Measurements from ENCODE around the gene GAS2. TPM values are rescaled to one million over a fixed set of nuclear protein-coding genes. Genes with fewer than 3 reads are reported as not detected.

Gene GAS2
- polyA plus RNA-seq, 3 donors: 0.86 to 1.00 (median 0.89) TPM

GRCh38 chr11:22785251-22785650, 118.8 kb downstream of the GAS2 start:
- Histone ChIP-seq H3K4me3 (replicated peaks in 1 of 3; ENCODE audit: low read depth in 2 of 3, low read length in 3 of 3) (no peak overlapping the region), H3K4me1 (ENCODE audit: control insufficient read depth in 1 of 2, insufficient read depth in 2 of 2, low read length in 2 of 2) (no peaks in the 10 kb centered on the region), H3K27me3 (ENCODE audit: control insufficient read depth in 2 of 2, insufficient read depth in 2 of 2, low read length in 2 of 2) (no peaks in the 10 kb centered on the region), H4K20me1 (ENCODE audit: insufficient read depth, low read length) (no peaks in the 10 kb centered on the region), H3K36me3 (replicated peaks in 1 of 2; ENCODE audit: control insufficient read depth in 1 of 2, insufficient read depth in 2 of 2, low read length in 2 of 2) (no peaks in the 10 kb centered on the region), H3K79me2 (ENCODE audit: insufficient read depth, low read length) (no peaks in the 10 kb centered on the region), H3K9ac (ENCODE audit: insufficient read depth, low read length, poor library complexity, severe bottlenecking) (no peak overlapping the region), H3K4me2 (replicated peaks; ENCODE audit: extremely low read depth, low read length, poor library complexity, severe bottlenecking) (no peak overlapping the region), H3K27ac (ENCODE audit: low read depth in 1 of 2, low read length in 2 of 2) (no peak overlapping the region), H2AFZ (ENCODE audit: insufficient read depth, low read depth, low read length, poor library complexity, severe bottlenecking) (no peak overlapping the region), H3K9me3 (replicated peaks in 1 of 2; ENCODE audit: control insufficient read depth in 1 of 2, insufficient read depth in 1 of 2, low read length in 2 of 2) (no peaks in the 10 kb centered on the region)
- no peak overlapping the region for H3K4me3 Mint-ChIP-seq
- H3K9me3 Mint-ChIP-seq: peaks cover 0 to 2% (median 0%) of the 10 kb centered on the region in 7 donors
- no peaks in the 10 kb centered on the region for H3K27me3 Mint-ChIP-seq (ENCODE audit: low read depth in 3 of 3)
- H3K4me1 Mint-ChIP-seq: no peaks in the 10 kb centered on the region
- intact Hi-C loops (cut with micrococcal nuclease): loop anchor here in 1 of 2 donors (10.0 kb wide), 1 partner anchor 450 kb away; the partner anchor contains the start of gene SLC17A6
- TF ChIP-seq CTCF (IDR thresholded peaks at IDR 0.05): no peak
- H3K36me3 Mint-ChIP-seq: no peaks in the 10 kb centered on the region
- no peak for DNase-seq
- H3K27ac Mint-ChIP-seq: no peak overlapping the region

GRCh38 chr11:22786475-22786874, 120.1 kb downstream of the GAS2 start:
- H3K4me3 Mint-ChIP-seq: no peak overlapping the region
- peaks cover 0 to 2% (median 0%) of the 10 kb centered on the region in 7 donors for H3K9me3 Mint-ChIP-seq
- H3K9me3 ChIP-seq (replicated peaks in 1 of 2; ENCODE audit: control insufficient read depth in 1 of 2, insufficient read depth in 1 of 2, low read length in 2 of 2): no peaks in the 10 kb centered on the region

More at GRCh38 chr11:22786475-22786874, 120.1 kb downstream of the GAS2 start:
- no peak overlapping the region for H3K4me2 ChIP-seq (replicated peaks; ENCODE audit: extremely low read depth, low read length, poor library complexity, severe bottlenecking)
- H3K4me1 ChIP-seq (ENCODE audit: control insufficient read depth in 1 of 2, insufficient read depth in 2 of 2, low read length in 2 of 2): no peaks in the 10 kb centered on the region
- no peak overlapping the region for H3K27ac ChIP-seq (ENCODE audit: low read depth in 1 of 2, low read length in 2 of 2)
- DNase-seq: no peak
- no peaks in the 10 kb centered on the region for H3K36me3 ChIP-seq (replicated peaks in 1 of 2; ENCODE audit: control insufficient read depth in 1 of 2, insufficient read depth in 2 of 2, low read length in 2 of 2)
- WGBS (ENCODE audit: insufficient coverage): 92% methylated on average over 2 of the region's 3 CpGs
- H4K20me1 ChIP-seq (ENCODE audit: insufficient read depth, low read length): no peaks in the 10 kb centered on the region
- H3K4me3 ChIP-seq (replicated peaks in 1 of 3; ENCODE audit: low read depth in 2 of 3, low read length in 3 of 3): no peak overlapping the region
- no peak overlapping the region for H3K9ac ChIP-seq (ENCODE audit: insufficient read depth, low read length, poor library complexity, severe bottlenecking)
- Mint-ChIP-seq H3K36me3 (no peaks in the 10 kb centered on the region), H3K27me3 (ENCODE audit: low read depth in 3 of 3) (no peaks in the 10 kb centered on the region), H3K4me1 (no peaks in the 10 kb centered on the region), H3K27ac (no peak overlapping the region)
- intact Hi-C loops (cut with micrococcal nuclease): loop anchor here in 1 of 2 donors (10.0 kb wide), 1 partner anchor 452 kb away; the partner anchor contains the start of gene SLC17A6
- TF ChIP-seq CTCF (IDR thresholded peaks at IDR 0.05): no peak
- no peaks in the 10 kb centered on the region for H3K27me3 ChIP-seq (ENCODE audit: control insufficient read depth in 2 of 2, insufficient read depth in 2 of 2, low read length in 2 of 2)
- no peaks in the 10 kb centered on the region for H3K79me2 ChIP-seq (ENCODE audit: insufficient read depth, low read length)
- H2AFZ ChIP-seq (ENCODE audit: insufficient read depth, low read depth, low read length, poor library complexity, severe bottlenecking): no peak overlapping the region

Data from CD14-positive monocyte (primary cell).